Measurements from ENCODE around the gene IL19. TPM values are rescaled to one million over a fixed set of nuclear protein-coding genes. Genes with fewer than 3 reads are reported as not detected.

The IL19 gene
- total RNA-seq, 1 experiment from 2014 or later: not detected

GRCh38 chr1:206745301-206745700 lies 25.3 kb upstream of the IL19 start:
- no peaks in the 10 kb centered on the region for H3K9me3 Mint-ChIP-seq (ENCODE audit: unreplicated experiment)
- POLR2A ChIA-PET: interaction anchor here (0.6 to 1.5 kb wide), 7 partner anchors 9 to 168 kb away, joined by 3 to 4 read pairs (median 3); partner anchors contain the start of genes DYRK3 and IL10
- no peak for TF ChIP-seq CTCF (IDR thresholded peaks at IDR 0.05; ENCODE audit: unreplicated experiment)
- peaks cover 5% of the 10 kb centered on the region for H3K4me1 Mint-ChIP-seq (ENCODE audit: insufficient read depth, unreplicated experiment)
- H3K36me3 Mint-ChIP-seq (ENCODE audit: insufficient read depth, unreplicated experiment): no peaks in the 10 kb centered on the region
- CTCF ChIA-PET: interaction anchor here (0.6 to 7.1 kb wide), 9 partner anchors 11 to 282 kb away, joined by 3 to 93 read pairs (median 5); partner anchors contain the start of gene IL20
- peaks cover 10% of the 10 kb centered on the region for H3K27me3 Mint-ChIP-seq (ENCODE audit: insufficient read depth, unreplicated experiment)
- DNase-seq (ENCODE audit: unreplicated experiment): no peak
- no TSS peak for BruUV-seq (replicated peaks)
- intact Hi-C loops (cut with micrococcal nuclease): no loop called here
- no peak overlapping the region for H3K27ac Mint-ChIP-seq (ENCODE audit: low read depth, unreplicated experiment)
- no peak overlapping the region for H3K4me3 Mint-ChIP-seq (ENCODE audit: unreplicated experiment)

GRCh38 chr1:206748348-206749030 lies 22.1 kb upstream of the IL19 start:
- Mint-ChIP-seq H3K9me3 (ENCODE audit: unreplicated experiment) (no peaks in the 10 kb centered on the region), H3K27me3 (ENCODE audit: insufficient read depth, unreplicated experiment) (peaks cover 31% of the 10 kb centered on the region), H3K4me1 (ENCODE audit: insufficient read depth, unreplicated experiment) (peaks cover 5% of the 10 kb centered on the region), H3K27ac (ENCODE audit: low read depth, unreplicated experiment) (no peak overlapping the region), H3K4me3 (ENCODE audit: unreplicated experiment) (no peak overlapping the region), H3K36me3 (ENCODE audit: insufficient read depth, unreplicated experiment) (no peaks in the 10 kb centered on the region)
- ChIA-PET CTCF (interaction anchor here (0.6 to 3.8 kb wide), 17 partner anchors 14 to 336 kb away, joined by 3 to 30 read pairs (median 4); partner anchors contain the start of gene C1orf116), POLR2A (interaction anchor here (0.7 to 2.0 kb wide), 5 partner anchors 8 to 113 kb away, joined by 3 to 5 read pairs (median 3); partner anchors contain the start of gene DYRK3)
- DNase-seq (ENCODE audit: unreplicated experiment): no peak
- no TSS peak for BruUV-seq (replicated peaks)
- intact Hi-C loops (cut with micrococcal nuclease): no loop called here
- TF ChIP-seq CTCF (IDR thresholded peaks at IDR 0.05; ENCODE audit: unreplicated experiment): no peak

GRCh38 chr1:206751891-206752290 lies 18.7 kb upstream of the IL19 start:
- H3K36me3 Mint-ChIP-seq (ENCODE audit: insufficient read depth, unreplicated experiment): no peaks in the 10 kb centered on the region
- POLR2A ChIA-PET: interaction anchor here (0.6 kb wide), 1 partner anchor 42 kb away, joined by 3 read pairs; no protein-coding TSS in a partner anchor
- intact Hi-C loops (cut with micrococcal nuclease): no loop called here

More at GRCh38 chr1:206751891-206752290, 18.7 kb upstream of the IL19 start:
- Mint-ChIP-seq H3K4me1 (ENCODE audit: insufficient read depth, unreplicated experiment) (peaks cover 5% of the 10 kb centered on the region), H3K9me3 (ENCODE audit: unreplicated experiment) (no peaks in the 10 kb centered on the region), H3K27me3 (ENCODE audit: insufficient read depth, unreplicated experiment) (peaks cover 47% of the 10 kb centered on the region), H3K4me3 (ENCODE audit: unreplicated experiment) (no peak overlapping the region), H3K27ac (ENCODE audit: low read depth, unreplicated experiment) (no peak overlapping the region)
- DNase-seq (ENCODE audit: unreplicated experiment): no peak
- BruUV-seq (replicated peaks): no TSS peak
- CTCF ChIA-PET: interaction anchor here (0.7 to 1.6 kb wide), 2 partner anchors 16 to 36 kb away, joined by 4 to 6 read pairs; no protein-coding TSS in a partner anchor
- TF ChIP-seq CTCF (IDR thresholded peaks at IDR 0.05; ENCODE audit: unreplicated experiment): no peak
